ENCODE measurements around the gene CIDEB.
A peak's percentile ranks its signal among the peaks of the same experiment; 100 is the strongest.
"Not testable (repeated sequence)": the region's sequence is repeated elsewhere in the genome, so short reads cannot be mapped to it uniquely, and the experiment has no call there.

CIDEB gene, protein sequence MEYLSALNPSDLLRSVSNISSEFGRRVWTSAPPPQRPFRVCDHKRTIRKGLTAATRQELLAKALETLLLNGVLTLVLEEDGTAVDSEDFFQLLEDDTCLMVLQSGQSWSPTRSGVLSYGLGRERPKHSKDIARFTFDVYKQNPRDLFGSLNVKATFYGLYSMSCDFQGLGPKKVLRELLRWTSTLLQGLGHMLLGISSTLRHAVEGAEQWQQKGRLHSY

DNA sequence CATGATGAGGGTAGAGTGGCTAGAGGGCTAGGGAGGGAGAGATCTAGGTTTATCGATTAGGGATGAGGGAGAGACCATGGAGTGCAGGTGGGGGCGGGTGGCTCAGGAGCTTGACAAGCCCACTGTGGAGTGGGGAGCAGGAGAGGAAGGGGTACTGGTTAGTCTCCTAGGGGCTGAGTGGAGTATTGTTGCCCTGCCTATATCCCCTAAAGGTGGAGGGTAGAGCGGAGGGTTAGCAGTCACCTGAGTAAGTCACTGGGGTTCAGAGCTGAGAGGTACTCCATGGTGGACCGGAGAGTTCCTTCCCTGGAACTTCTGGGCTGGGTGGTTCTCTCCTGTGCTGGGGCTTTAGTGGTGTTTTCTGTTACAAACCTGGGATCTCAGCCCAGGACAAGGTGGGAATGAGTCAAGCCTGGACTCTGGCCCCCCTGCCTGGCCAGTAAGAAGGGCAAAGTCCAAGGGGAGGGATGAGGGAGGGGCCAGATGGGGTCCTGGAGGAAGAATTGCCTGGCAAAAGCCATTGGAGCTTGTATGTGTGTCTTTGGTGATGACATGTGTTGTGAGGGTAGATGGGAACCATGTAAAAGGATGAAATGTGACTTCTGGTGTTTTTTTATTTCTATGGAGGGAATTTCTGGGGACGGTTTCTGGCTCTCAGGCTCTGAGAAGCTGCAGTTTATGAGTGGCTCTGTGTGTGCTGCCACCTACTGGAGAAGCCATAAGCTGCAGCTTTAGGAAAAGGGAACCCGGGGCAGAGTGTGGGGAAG is at the start of gene CIDEB:
CIDEB (minus strand) TSS at position 403 of the 767 bp plus-strand sequence; CDS start at position 284, 119 bp downstream.
- TF ChIP-seq, protein P1, sequence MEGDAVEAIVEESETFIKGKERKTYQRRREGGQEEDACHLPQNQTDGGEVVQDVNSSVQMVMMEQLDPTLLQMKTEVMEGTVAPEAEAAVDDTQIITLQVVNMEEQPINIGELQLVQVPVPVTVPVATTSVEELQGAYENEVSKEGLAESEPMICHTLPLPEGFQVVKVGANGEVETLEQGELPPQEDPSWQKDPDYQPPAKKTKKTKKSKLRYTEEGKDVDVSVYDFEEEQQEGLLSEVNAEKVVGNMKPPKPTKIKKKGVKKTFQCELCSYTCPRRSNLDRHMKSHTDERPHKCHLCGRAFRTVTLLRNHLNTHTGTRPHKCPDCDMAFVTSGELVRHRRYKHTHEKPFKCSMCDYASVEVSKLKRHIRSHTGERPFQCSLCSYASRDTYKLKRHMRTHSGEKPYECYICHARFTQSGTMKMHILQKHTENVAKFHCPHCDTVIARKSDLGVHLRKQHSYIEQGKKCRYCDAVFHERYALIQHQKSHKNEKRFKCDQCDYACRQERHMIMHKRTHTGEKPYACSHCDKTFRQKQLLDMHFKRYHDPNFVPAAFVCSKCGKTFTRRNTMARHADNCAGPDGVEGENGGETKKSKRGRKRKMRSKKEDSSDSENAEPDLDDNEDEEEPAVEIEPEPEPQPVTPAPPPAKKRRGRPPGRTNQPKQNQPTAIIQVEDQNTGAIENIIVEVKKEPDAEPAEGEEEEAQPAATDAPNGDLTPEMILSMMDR (IDR thresholded peaks at IDR 0.05; ENCODE audit: control insufficient read depth, insufficient read depth, low read depth, low read length, missing control alignments): peak; percentile 96
- no peak within 1 kb of the TSS for H3K4me3 ChIP-seq (ENCODE audit: control insufficient read depth, low read depth, low read length)
- DNase-seq (ENCODE audit: low read depth): no peak

DNA sequence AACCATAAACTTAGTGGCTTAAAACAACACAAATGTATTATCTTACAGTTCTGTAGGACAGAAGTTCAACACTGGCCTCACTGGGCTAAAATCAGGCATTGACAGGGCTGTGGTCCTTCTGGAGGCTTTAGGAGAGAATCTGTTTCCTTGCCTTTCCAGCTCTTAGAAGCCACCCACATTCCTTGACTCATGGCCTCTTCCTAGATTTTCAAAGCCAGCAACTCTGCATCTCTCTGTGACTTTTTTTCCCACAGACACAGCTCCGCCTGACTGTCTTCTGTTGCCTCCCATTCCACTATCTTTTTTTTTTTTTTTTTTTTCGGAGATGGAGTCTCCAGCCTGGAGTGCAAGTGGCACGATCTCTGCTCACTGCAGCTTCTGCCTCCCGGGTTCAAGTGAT is 48.4 kb upstream of the CIDEB start:
- TF ChIP-seq, protein P1 (IDR thresholded peaks at IDR 0.05; ENCODE audit: control insufficient read depth, insufficient read depth, low read depth, low read length, missing control alignments): no peak
- no peak for DNase-seq (ENCODE audit: low read depth)
- no peak overlapping the region for H3K4me3 ChIP-seq (ENCODE audit: control insufficient read depth, low read depth, low read length)

DNA sequence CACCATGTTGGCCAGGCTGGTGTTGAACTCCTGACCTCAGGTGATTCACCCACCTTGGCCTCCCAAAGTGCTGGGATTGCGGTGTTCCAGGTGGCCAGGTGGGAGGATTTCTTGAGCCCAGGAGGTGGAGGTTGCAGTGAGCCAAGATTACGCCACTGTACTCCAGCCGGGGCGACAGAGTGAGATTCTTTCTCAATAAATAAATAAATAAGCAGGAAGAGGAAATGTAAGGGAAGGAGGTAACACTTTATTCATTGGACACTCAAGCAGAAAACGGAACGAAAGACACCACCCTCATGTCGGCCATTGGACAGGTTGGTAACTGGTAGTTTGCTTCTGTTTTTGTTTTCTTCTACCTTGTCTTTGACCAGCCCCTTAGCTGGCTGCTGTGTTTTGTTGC is 47.2 kb upstream of the CIDEB start:
- TF ChIP-seq, protein P1 (IDR thresholded peaks at IDR 0.05; ENCODE audit: control insufficient read depth, insufficient read depth, low read depth, low read length, missing control alignments): no peak

DNA sequence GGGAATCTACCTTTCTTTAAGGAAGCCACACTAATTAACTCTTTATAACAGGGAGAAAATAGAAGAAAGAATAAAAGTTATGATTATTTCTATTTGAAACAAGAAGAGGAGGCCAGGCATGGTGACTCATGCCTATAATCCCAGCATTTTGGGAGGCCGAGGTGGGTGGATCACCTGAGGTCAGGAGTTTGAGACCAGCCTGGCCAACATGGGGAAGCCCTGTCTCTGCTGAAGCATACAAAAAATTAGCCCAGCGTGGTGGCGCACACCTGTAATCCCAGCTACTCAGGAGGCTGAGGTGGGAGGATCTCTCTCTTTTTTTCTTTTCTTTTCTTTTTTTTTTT is 46.7 kb upstream of the CIDEB start:
- DNase-seq (ENCODE audit: low read depth); H3K4me3 ChIP-seq (ENCODE audit: control insufficient read depth, low read depth, low read length): not testable (repeated sequence)

More for the DNA sequence above, 47.2 kb upstream of the CIDEB start:
- DNase-seq (ENCODE audit: low read depth): no peak
- H3K4me3 ChIP-seq (ENCODE audit: control insufficient read depth, low read depth, low read length): no peak overlapping the region

DNA sequence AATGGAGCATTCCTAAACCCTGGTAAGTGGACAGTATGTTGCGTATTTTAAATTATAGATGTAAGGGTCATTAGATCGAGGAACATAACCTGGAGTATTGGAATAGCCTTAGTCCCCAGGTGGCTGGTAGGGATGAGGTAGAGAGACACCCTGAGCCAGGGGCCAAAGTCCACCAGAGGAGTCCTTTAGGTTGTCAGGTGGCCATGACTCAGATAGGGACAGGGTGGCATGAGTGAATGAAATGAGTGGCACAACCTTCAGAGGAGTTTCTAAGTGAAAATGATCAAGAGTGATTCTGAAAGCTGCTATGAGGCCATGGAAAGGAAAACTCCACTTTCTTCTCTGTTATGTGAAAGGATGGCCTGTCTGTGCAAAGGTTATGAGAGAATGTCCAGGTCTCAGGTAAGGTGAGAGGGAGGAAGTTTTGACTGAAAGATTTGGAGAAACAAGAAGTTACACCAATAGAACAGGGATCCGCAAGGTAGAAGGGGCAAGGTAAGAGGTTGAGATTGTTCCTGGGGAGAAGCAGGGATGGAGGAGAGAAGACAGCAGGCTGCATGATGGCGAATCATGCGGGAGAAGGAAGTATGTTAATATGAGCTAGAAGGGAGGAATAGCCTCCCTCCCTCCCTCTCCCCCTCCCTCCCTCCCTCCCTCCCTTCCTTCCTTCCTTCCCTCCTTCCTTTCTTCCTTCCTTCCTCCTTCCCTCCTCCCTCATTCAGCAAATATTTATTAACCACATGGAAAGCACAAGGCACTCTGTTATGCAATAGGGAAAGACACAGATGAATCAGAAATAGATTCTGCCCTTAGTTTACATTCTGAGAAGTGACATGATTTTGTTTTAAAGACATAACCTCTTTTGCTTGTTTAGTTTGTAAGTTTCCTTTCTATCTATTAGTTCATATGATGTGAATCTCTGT is 46.0 kb upstream of the CIDEB start:
- H3K4me3 ChIP-seq (ENCODE audit: control insufficient read depth, low read depth, low read length): no peak overlapping the region
- DNase-seq (ENCODE audit: low read depth): no peak
- TF ChIP-seq, protein P1 (IDR thresholded peaks at IDR 0.05; ENCODE audit: control insufficient read depth, insufficient read depth, low read depth, low read length, missing control alignments): no peak

DNA sequence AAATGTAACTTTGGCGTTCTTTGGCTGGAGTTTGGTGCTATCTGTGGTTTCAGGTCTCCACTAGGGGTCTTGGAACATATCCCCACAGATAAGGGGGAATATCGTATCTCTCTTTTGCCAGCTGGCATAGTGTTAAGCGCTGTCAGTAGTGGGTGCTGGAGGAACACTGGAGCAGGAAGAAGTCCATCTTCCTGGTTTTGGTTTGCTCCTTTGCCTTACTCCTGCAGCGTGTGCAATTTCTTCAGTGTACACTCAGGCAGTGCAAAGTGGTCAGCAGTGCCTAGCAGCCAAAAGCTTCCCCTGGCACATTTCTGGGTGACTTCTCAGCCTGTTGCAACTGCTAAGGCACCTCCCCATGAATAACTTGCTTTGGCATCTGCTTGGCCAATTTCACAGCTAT is 43.7 kb upstream of the CIDEB start:
- no peak for DNase-seq (ENCODE audit: low read depth)
- H3K4me3 ChIP-seq (ENCODE audit: control insufficient read depth, low read depth, low read length): no peak overlapping the region
- TF ChIP-seq, protein P1 (IDR thresholded peaks at IDR 0.05; ENCODE audit: control insufficient read depth, insufficient read depth, low read depth, low read length, missing control alignments): peak; percentile 20
